K562 (cell line): ENCODE results near the gene FAM20C.

Experiments used
- FOXJ3 ChIP-seq: sonication (generic); formaldehyde crosslinking; IDR thresholded peaks from 2 replicates; pipeline ENCODE4 v1.4.0; 2020; ENCODE audit warnings: mild to moderate bottlenecking, missing genetic modification reagents
- HNRNPH1 ChIP-seq: fragments of 200-400 bp; formaldehyde crosslinking; optimal IDR thresholded peaks from 2 replicates; pipeline ENCODE3; 2017; ENCODE audit warnings: low read depth, mild to moderate bottlenecking, low read length, moderate library complexity
- PHF8 ChIP-seq: fragments of 200-600 bp; sonication (generic); IDR thresholded peaks from 2 replicates; pipeline ENCODE4 v1.6.1; 2012; ENCODE audit warnings: mixed run types, mild to moderate bottlenecking, inconsistent platforms, low read length, moderate library complexity, borderline replicate concordance
- ZNF24 ChIP-seq: fragments of 450-650 bp; IDR thresholded peaks from 2 replicates; pipeline ENCODE4 v1.6.1; 2016
- TF ChIP-seq, protein P1 (sequence below): fragments of 250-450 bp; sonication (Bioruptor Pico); IDR thresholded peaks from 2 replicates; pipeline ENCODE4 v1.8.0; 2021; ENCODE audit warnings: moderate library complexity, mild to moderate bottlenecking, inconsistent platforms
- TF ChIP-seq, protein P2 (sequence below): fragments of 450-650 bp; formaldehyde crosslinking; IDR thresholded peaks from 2 replicates; pipeline ENCODE4 v1.4.0; 2020; ENCODE audit warnings: mild to moderate bottlenecking, moderate library complexity
- TF ChIP-seq, protein P3 (sequence below): fragments of 450-650 bp; IDR thresholded peaks from 2 replicates; pipeline ENCODE4 v1.6.1; 2016; ENCODE audit warnings: borderline replicate concordance
- TF ChIP-seq, protein P4 (sequence below): fragments of 200-600 bp; sonication (generic); IDR thresholded peaks from one replicate; pipeline ENCODE4 v1.6.1; 2012; ENCODE audit warnings: mild to moderate bottlenecking, low read depth, low read length, inconsistent platforms
- TF ChIP-seq, protein P5 (sequence below): sonication (generic); formaldehyde crosslinking; IDR thresholded peaks from 2 replicates; pipeline ENCODE4 v1.9.0; 2022; ENCODE audit warnings: mild to moderate bottlenecking, missing genetic modification reagents

DNA sequence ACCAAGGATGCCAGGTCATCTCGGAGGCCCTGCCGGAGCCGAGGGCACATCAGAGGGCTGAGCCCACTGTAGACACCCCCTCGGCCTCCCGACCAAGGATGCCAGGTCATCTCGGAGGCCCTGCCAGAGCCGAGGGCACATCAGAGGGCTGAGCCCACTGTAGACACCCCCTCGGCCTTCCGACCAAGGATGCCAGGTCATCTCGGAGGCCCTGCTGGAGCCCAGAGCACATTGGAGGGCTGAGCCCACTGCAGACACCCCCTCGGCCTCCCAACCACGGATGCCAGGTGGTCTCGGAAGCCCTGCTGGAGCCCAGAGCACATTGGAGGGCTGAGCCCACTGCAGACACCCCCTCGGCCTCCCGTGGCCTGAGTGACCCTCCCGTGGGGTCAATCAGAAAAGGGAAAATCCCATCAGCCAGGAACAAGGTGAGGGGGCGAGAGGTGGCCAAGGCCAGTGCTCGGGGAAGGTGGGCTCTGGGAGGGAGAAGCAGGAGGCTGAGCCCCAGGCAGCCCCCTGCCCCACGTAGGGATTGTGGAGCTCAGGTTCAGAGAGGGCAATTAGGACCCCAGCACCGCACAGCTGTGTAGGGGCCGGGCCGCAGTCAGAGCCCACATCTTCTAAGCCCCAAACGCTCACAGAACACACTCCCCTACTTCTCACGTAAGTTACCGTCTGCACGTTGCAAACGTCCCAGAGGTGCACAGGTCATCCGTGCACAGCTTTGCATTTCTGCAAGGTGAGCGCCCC lies 60.0 kb downstream of the FAM20C start:
- TF ChIP-seq HNRNPH1, result no peak
- TF ChIP-seq ZNF24, result no peak
- TF ChIP-seq, protein P1, sequence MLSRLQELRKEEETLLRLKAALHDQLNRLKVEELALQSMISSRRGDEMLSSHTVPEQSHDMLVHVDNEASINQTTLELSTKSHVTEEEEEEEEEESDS, result no peak
- TF ChIP-seq, protein P2, sequence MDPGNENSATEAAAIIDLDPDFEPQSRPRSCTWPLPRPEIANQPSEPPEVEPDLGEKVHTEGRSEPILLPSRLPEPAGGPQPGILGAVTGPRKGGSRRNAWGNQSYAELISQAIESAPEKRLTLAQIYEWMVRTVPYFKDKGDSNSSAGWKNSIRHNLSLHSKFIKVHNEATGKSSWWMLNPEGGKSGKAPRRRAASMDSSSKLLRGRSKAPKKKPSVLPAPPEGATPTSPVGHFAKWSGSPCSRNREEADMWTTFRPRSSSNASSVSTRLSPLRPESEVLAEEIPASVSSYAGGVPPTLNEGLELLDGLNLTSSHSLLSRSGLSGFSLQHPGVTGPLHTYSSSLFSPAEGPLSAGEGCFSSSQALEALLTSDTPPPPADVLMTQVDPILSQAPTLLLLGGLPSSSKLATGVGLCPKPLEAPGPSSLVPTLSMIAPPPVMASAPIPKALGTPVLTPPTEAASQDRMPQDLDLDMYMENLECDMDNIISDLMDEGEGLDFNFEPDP (CRISPR knock-in tag), result no peak
- TF ChIP-seq FOXJ3, result no peak
- TF ChIP-seq, protein P3, sequence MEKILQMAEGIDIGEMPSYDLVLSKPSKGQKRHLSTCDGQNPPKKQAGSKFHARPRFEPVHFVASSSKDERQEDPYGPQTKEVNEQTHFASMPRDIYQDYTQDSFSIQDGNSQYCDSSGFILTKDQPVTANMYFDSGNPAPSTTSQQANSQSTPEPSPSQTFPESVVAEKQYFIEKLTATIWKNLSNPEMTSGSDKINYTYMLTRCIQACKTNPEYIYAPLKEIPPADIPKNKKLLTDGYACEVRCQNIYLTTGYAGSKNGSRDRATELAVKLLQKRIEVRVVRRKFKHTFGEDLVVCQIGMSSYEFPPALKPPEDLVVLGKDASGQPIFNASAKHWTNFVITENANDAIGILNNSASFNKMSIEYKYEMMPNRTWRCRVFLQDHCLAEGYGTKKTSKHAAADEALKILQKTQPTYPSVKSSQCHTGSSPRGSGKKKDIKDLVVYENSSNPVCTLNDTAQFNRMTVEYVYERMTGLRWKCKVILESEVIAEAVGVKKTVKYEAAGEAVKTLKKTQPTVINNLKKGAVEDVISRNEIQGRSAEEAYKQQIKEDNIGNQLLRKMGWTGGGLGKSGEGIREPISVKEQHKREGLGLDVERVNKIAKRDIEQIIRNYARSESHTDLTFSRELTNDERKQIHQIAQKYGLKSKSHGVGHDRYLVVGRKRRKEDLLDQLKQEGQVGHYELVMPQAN, result no peak
- TF ChIP-seq, protein P4, sequence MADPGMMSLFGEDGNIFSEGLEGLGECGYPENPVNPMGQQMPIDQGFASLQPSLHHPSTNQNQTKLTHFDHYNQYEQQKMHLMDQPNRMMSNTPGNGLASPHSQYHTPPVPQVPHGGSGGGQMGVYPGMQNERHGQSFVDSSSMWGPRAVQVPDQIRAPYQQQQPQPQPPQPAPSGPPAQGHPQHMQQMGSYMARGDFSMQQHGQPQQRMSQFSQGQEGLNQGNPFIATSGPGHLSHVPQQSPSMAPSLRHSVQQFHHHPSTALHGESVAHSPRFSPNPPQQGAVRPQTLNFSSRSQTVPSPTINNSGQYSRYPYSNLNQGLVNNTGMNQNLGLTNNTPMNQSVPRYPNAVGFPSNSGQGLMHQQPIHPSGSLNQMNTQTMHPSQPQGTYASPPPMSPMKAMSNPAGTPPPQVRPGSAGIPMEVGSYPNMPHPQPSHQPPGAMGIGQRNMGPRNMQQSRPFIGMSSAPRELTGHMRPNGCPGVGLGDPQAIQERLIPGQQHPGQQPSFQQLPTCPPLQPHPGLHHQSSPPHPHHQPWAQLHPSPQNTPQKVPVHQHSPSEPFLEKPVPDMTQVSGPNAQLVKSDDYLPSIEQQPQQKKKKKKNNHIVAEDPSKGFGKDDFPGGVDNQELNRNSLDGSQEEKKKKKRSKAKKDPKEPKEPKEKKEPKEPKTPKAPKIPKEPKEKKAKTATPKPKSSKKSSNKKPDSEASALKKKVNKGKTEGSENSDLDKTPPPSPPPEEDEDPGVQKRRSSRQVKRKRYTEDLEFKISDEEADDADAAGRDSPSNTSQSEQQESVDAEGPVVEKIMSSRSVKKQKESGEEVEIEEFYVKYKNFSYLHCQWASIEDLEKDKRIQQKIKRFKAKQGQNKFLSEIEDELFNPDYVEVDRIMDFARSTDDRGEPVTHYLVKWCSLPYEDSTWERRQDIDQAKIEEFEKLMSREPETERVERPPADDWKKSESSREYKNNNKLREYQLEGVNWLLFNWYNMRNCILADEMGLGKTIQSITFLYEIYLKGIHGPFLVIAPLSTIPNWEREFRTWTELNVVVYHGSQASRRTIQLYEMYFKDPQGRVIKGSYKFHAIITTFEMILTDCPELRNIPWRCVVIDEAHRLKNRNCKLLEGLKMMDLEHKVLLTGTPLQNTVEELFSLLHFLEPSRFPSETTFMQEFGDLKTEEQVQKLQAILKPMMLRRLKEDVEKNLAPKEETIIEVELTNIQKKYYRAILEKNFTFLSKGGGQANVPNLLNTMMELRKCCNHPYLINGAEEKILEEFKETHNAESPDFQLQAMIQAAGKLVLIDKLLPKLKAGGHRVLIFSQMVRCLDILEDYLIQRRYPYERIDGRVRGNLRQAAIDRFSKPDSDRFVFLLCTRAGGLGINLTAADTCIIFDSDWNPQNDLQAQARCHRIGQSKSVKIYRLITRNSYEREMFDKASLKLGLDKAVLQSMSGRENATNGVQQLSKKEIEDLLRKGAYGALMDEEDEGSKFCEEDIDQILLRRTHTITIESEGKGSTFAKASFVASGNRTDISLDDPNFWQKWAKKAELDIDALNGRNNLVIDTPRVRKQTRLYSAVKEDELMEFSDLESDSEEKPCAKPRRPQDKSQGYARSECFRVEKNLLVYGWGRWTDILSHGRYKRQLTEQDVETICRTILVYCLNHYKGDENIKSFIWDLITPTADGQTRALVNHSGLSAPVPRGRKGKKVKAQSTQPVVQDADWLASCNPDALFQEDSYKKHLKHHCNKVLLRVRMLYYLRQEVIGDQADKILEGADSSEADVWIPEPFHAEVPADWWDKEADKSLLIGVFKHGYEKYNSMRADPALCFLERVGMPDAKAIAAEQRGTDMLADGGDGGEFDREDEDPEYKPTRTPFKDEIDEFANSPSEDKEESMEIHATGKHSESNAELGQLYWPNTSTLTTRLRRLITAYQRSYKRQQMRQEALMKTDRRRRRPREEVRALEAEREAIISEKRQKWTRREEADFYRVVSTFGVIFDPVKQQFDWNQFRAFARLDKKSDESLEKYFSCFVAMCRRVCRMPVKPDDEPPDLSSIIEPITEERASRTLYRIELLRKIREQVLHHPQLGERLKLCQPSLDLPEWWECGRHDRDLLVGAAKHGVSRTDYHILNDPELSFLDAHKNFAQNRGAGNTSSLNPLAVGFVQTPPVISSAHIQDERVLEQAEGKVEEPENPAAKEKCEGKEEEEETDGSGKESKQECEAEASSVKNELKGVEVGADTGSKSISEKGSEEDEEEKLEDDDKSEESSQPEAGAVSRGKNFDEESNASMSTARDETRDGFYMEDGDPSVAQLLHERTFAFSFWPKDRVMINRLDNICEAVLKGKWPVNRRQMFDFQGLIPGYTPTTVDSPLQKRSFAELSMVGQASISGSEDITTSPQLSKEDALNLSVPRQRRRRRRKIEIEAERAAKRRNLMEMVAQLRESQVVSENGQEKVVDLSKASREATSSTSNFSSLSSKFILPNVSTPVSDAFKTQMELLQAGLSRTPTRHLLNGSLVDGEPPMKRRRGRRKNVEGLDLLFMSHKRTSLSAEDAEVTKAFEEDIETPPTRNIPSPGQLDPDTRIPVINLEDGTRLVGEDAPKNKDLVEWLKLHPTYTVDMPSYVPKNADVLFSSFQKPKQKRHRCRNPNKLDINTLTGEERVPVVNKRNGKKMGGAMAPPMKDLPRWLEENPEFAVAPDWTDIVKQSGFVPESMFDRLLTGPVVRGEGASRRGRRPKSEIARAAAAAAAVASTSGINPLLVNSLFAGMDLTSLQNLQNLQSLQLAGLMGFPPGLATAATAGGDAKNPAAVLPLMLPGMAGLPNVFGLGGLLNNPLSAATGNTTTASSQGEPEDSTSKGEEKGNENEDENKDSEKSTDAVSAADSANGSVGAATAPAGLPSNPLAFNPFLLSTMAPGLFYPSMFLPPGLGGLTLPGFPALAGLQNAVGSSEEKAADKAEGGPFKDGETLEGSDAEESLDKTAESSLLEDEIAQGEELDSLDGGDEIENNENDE, result no peak
- no peak for TF ChIP-seq PHF8
- TF ChIP-seq, protein P5, sequence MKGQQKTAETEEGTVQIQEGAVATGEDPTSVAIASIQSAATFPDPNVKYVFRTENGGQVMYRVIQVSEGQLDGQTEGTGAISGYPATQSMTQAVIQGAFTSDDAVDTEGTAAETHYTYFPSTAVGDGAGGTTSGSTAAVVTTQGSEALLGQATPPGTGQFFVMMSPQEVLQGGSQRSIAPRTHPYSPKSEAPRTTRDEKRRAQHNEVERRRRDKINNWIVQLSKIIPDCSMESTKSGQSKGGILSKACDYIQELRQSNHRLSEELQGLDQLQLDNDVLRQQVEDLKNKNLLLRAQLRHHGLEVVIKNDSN (CRISPR knock-in tag), result no peak
